Sigmoid colon (tissue), 7 donors: Measurements from ENCODE around the gene ASXL1. TPM values are rescaled to one million over a fixed set of nuclear protein-coding genes. Genes with fewer than 3 reads are reported as not detected.
A peak's percentile ranks its signal among the peaks of the same experiment; 100 is the strongest.

Source experiments
- DNase-seq: peaks from one replicate; pipeline ENCODE4 v3.0.0-alpha.2; 2019
- H3K27ac ChIP-seq, 4 donors: fragments of 200-600 bp; sonication (generic); one replicate each; pipeline ENCODE4 v1.5.1; 2016 to 2019; ENCODE audit warnings: mild to moderate bottlenecking in 1 of 4
- H3K27me3 ChIP-seq, 3 donors: fragments of 200-600 bp; sonication (generic); one replicate each; pipeline ENCODE4 v1.5.1; 2019; ENCODE audit warnings: mild to moderate bottlenecking in 1 of 3
- H3K36me3 ChIP-seq, 4 donors: fragments of 200-600 bp; sonication (generic); one replicate each; pipeline ENCODE4 v1.5.1; 2016 to 2019
- H3K4me1 ChIP-seq, 4 donors: fragments of 200-600 bp; sonication (generic); one replicate each; pipeline ENCODE4 v1.5.1; 2017 to 2019
- H3K4me3 ChIP-seq, 4 donors: fragments of 200-600 bp; sonication (generic); one replicate each; pipeline ENCODE4 v1.5.1; 2017 to 2019; ENCODE audit warnings: mild to moderate bottlenecking in 2 of 4, moderate library complexity in 1 of 4
- H3K9me3 ChIP-seq, 4 donors: fragments of 200-600 bp in 3 of 4; sonication (generic) in 3 of 4; one replicate each; pipeline versions ENCODE4 v1.5.1 to v1.6.1; 2013 to 2019
- EP300 ChIP-seq, 4 donors: sonication (generic); formaldehyde crosslinking; IDR thresholded peaks; one replicate each; pipeline ENCODE4 v1.6.1; 2017; ENCODE audit warnings: antibody characterized with exemption in 4 of 4
- POLR2A ChIP-seq, 2 donors: fragments of 450-650 bp; IDR thresholded peaks; one replicate each; pipeline ENCODE4 v1.6.1; 2016; ENCODE audit warnings: antibody characterized with exemption in 2 of 2, mild to moderate bottlenecking in 2 of 2, moderate library complexity in 2 of 2
- POLR2AphosphoS5 ChIP-seq, 4 donors: sonication (generic); formaldehyde crosslinking; IDR thresholded peaks; one replicate each; pipeline ENCODE4 v1.6.1; 2017; ENCODE audit warnings: antibody characterized with exemption in 4 of 4
- WGBS, 2 donors: extraction: QIAGEN DNeasy Blood & Tissue Kit; methylation state at CpG; one replicate each; pipeline ENCODE4 v1.1.7; 2013; 5-methylcytosine and 5-hydroxymethylcytosine counted together
- intact Hi-C: fragments of 100-400 bp; cut with DNase I; formaldehyde crosslinking; loops from one replicate; pipeline ENCODE4 v1.15.1; 2023
- polyA plus RNA-seq, 3 donors: library from polyadenylated mRNA; stranded (reverse); fragments of 200-250 nt; gene quantifications; one replicate each; pipeline ENCODE4 v1.2.3, GENCODE V29; 2013
- total RNA-seq, 4 donors: library from RNA; depleted of rRNA; stranded (reverse); fragments of >200 nt; gene quantifications; one replicate each; pipeline ENCODE4 v1.1.0, GENCODE V29; 2016
- TF ChIP-seq, protein P1 (sequence below), 4 experiments: fragments of 450-650 bp in 3 of 4; fragments of 200-600 bp in 1 of 4; IDR thresholded peaks; one replicate each; pipeline ENCODE4 v1.5.1; 2016 to 2019; ENCODE audit warnings: antibody characterized with exemption in 4 of 4, mild to moderate bottlenecking in 3 of 4, moderate library complexity in 2 of 4
- donor health status: healthy with polysubstance abuse.
- donor health status: Bipolar disorder and iron deficiency.
- donor health status: healthy.

The ASXL1 gene
- total and polyA plus RNA-seq, 7 donors = 6.0 to 102 (median 46.7) TPM

DNA sequence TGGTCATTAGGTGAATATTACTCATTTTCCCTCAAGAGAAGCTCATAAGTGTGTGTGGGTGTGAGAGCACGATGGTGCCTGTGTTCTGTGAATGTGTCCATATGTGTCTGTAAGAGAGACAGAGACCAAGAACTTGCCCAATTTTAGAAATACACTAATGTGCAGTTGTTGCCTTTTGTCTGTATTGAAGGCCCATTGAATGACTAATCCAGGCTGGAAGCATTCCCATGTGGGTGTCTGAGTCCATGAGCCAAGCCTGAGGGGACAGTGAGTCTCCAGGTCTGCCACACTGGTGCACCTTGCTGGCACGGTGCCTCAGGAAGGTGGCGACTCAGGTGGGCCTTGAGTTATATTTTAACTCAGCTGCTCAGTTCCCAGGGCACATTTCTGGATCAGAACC, 25.5 kb upstream of the ASXL1 start:
- no peak for DNase-seq
- H3K27me3 ChIP-seq = no peaks in the 10 kb centered on the region
- TF ChIP-seq, protein P1, sequence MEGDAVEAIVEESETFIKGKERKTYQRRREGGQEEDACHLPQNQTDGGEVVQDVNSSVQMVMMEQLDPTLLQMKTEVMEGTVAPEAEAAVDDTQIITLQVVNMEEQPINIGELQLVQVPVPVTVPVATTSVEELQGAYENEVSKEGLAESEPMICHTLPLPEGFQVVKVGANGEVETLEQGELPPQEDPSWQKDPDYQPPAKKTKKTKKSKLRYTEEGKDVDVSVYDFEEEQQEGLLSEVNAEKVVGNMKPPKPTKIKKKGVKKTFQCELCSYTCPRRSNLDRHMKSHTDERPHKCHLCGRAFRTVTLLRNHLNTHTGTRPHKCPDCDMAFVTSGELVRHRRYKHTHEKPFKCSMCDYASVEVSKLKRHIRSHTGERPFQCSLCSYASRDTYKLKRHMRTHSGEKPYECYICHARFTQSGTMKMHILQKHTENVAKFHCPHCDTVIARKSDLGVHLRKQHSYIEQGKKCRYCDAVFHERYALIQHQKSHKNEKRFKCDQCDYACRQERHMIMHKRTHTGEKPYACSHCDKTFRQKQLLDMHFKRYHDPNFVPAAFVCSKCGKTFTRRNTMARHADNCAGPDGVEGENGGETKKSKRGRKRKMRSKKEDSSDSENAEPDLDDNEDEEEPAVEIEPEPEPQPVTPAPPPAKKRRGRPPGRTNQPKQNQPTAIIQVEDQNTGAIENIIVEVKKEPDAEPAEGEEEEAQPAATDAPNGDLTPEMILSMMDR (IDR thresholded peaks at IDR 0.05) = no peak
- TF ChIP-seq EP300 (IDR thresholded peaks at IDR 0.05) = no peak
- no peak for TF ChIP-seq POLR2A (IDR thresholded peaks at IDR 0.05)
- no peak for TF ChIP-seq POLR2AphosphoS5 (IDR thresholded peaks at IDR 0.05)
- H3K4me3 ChIP-seq = no peak overlapping the region
- no peaks in the 10 kb centered on the region for H3K9me3 ChIP-seq
- peaks cover 0 to 9% (median 0%) of the 10 kb centered on the region in 4 donors for H3K4me1 ChIP-seq
- 50 to 65% methylated on average over 3 of the region's 3 CpGs for WGBS, 2 donors
- no peak overlapping the region for H3K27ac ChIP-seq
- peaks cover 6 to 35% (median 11%) of the 10 kb centered on the region in 4 donors for H3K36me3 ChIP-seq
- intact Hi-C loops = loop anchor here (10.0 kb wide), 1 partner anchor 322 kb away; no protein-coding TSS in a partner anchor

DNA sequence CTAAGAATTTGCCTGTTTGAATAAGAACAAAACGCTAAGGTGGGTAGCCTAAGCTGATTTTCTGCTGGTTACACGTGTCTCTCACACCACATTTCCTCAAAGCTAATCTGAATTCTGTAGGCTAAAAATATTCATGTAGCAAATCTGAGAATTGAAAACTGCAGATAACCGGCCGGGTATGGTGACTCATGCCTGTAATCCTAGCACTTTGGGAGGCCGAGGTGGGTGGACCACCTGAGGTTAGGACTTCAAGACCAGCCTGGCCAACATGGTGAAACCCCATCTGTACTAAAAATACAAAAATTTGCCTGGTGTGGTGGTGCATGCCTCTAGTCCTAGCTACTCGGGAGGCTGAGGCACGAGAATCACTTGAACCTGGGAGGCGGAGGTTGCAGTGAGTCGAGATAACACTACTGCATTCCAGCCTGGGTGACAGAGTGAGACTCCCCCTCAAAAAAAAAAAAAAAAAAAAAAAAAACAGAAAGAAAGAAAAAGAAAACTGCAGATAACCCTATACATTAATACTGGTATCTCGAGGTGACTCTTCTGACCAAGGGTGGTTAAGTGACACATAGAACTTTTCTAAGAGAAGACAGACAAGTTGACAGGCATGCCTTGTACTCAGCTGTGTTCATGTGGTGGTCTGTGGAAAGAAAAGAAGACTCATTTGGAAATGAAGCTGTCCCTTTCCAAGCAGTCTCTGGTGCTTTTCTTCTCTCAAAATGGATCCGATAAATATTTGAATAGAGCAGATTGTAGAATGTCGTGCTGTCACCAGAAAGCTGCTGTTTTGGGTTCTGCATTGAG, 24.7 kb upstream of the ASXL1 start:
- 83% methylated on average over 12 of the region's 12 CpGs for WGBS, 2 donors
- H3K9me3 ChIP-seq = no peaks in the 10 kb centered on the region
- H3K4me1 ChIP-seq = peaks cover 0 to 9% (median 0%) of the 10 kb centered on the region in 4 donors
- intact Hi-C loops = loop anchor here (10.0 kb wide), 1 partner anchor 321 kb away; no protein-coding TSS in a partner anchor
- no peaks in the 10 kb centered on the region for H3K27me3 ChIP-seq
- H3K4me3 ChIP-seq = no peak overlapping the region
- peaks cover 5 to 32% (median 8%) of the 10 kb centered on the region in 4 donors for H3K36me3 ChIP-seq
- no peak overlapping the region for H3K27ac ChIP-seq
- TF ChIP-seq POLR2A (IDR thresholded peaks at IDR 0.05) (no peak), EP300 (IDR thresholded peaks at IDR 0.05) (no peak), POLR2AphosphoS5 (IDR thresholded peaks at IDR 0.05) (no peak)
- TF ChIP-seq, protein P1 (IDR thresholded peaks at IDR 0.05) = no peak
- DNase-seq = no peak

DNA sequence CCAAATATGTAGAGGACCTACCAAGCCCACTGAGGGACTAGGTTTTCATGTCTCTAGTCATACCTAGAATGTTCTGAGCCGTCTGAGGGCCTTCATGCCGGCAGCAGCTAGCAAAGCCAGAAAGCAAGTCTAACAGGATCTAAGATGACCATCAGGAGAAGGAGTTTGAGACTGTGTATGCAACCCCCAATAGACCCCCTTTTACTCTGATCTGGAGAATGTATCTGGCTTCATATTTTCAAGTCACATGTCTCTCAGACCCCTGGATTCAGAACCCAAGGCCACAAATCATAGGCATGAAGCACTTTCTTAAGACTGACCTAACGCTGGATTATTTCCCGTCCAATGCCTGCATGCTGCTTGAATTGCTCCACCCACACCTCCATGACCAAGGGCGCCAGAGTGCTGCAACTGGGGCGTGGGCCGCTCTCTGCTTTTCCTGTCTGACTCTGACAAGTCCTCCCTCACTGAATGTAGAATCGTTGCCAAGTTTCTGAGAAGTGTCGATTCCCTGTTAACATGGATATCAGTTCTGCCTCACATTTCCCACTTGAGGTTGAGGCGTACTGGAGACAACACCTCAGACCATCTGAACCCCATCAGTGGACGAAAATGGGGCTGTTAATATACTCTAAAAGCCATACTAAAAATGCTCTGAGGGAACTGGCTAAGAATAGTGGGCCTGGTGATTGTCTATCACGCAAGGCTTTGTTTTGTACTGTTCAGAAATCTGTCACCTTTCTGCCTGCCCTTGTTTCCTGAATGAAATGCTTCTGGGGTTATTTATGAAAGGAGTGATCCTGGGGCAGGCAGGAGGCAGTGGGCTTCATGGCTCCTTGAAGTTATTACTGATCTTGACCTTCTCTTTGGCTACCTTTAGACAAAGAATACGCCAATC, 23.9 kb upstream of the ASXL1 start:
- H3K9me3 ChIP-seq = no peaks in the 10 kb centered on the region
- DNase-seq = peak; percentile 69
- 39 to 61% methylated on average over 13 of the region's 13 CpGs for WGBS, 2 donors
- peak overlapping the region in 1 of 4 donors; percentile 18 for H3K27ac ChIP-seq
- H3K4me1 ChIP-seq = peaks cover 0 to 9% (median 0%) of the 10 kb centered on the region in 4 donors
- no peak for TF ChIP-seq EP300 (IDR thresholded peaks at IDR 0.05)
- no peak for TF ChIP-seq POLR2AphosphoS5 (IDR thresholded peaks at IDR 0.05)
- TF ChIP-seq, protein P1 (IDR thresholded peaks at IDR 0.05) = no peak
- no peak for TF ChIP-seq POLR2A (IDR thresholded peaks at IDR 0.05)
- peaks cover 5 to 32% (median 8%) of the 10 kb centered on the region in 4 donors for H3K36me3 ChIP-seq
- no peak overlapping the region for H3K4me3 ChIP-seq
- intact Hi-C loops = loop anchor here (10.0 kb wide), 1 partner anchor 321 kb away; no protein-coding TSS in a partner anchor
- no peaks in the 10 kb centered on the region for H3K27me3 ChIP-seq

DNA sequence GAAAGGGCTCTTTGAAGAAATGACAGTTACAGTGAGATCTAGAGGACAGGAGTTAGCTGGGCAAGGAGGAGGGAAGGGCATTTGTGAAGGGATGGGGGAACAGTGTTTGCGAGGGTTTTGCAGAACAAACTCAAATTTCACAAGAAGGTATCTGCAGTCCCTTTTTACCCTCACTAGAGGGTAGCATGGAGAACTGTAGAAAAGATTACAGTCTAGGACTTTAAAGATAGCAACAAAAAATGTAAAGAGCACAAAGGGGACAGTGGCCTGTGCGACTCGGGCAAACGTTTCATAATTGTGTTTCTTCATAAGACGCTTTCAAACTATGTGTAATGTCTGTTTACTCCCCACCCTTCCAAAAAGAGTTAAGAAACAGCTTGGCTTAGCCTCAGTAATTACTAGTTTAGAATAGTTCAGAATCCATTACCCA, 21.2 kb upstream of the ASXL1 start:
- peaks cover 0 to 9% (median 0%) of the 10 kb centered on the region in 4 donors for H3K4me1 ChIP-seq
- intact Hi-C loops = loop anchor here (10.0 kb wide), 1 partner anchor 318 kb away; no protein-coding TSS in a partner anchor

More for the DNA sequence above, 21.2 kb upstream of the ASXL1 start:
- Histone ChIP-seq H3K27me3 (no peaks in the 10 kb centered on the region), H3K9me3 (no peaks in the 10 kb centered on the region), H3K36me3 (peaks cover 0 to 9% (median 0%) of the 10 kb centered on the region in 4 donors), H3K27ac (no peak overlapping the region), H3K4me3 (no peak overlapping the region)
- TF ChIP-seq POLR2A (IDR thresholded peaks at IDR 0.05) = no peak
- TF ChIP-seq, protein P1 (IDR thresholded peaks at IDR 0.05) = peak; percentile 33 to 59 (median 44)
- no peak for DNase-seq
- 19 to 28% methylated on average over 5 of the region's 5 CpGs for WGBS, 2 donors
